ENCODE data around the gene POU2AF1.
A peak's percentile ranks its signal among the peaks of the same experiment; 100 is the strongest.
"Not testable (repeated sequence)": the region's sequence is repeated elsewhere in the genome, so short reads cannot be mapped to it uniquely, and the experiment has no call there.

Gene POU2AF1

GRCh38 chr11:111409915-111410314 is 30.8 kb upstream of the POU2AF1 start:
- no peak for DNase-seq

- DNase-seq: peak in 1 of 51 donors; percentile 1
These were observed 30.0 kb upstream of the POU2AF1 start for GRCh38 chr11:111408789-111409727.

DNA sequence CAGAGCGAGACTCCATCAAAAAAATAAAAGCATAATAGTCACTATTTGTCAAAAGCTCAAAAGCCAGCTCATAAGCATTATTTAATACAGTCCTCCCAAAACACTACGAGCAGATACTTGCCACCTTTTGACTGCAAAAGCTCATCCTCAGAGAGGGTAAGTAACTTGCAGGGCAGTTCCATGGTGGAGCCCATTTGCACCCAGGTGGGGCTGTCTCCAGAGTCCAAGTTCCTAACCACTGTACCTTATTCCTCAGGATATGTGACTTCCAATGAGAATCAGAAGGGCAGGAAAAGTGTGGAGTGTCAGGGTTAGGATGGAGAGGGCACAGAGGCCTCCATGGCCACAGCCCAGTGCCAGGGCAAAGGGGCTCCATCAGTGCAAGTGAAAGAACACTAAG is 28.6 kb upstream of the POU2AF1 start:
- DNase-seq: no peak

GRCh38 chr11:111406589-111406988 is 27.5 kb upstream of the POU2AF1 start:
- no peak for DNase-seq

DNA sequence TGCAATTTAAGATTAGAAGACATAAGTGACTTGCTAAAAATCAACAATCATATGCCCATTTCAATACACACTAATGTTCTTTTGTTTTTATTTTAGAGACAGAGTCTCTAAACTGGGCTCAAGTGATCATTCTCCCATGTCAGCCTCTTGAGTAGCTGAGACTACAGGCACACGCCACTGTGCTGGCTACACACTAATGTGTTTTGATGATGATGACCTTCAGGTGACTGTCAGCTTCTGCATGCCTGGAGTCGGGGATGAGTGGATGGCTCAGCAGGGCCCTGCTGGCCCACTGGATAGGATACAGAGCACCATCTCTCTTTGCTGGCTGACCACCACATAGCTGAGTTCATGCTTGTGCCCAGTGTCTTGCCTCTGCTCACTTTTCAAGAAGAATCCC is 27.0 kb upstream of the POU2AF1 start:
- DNase-seq: no peak

DNA sequence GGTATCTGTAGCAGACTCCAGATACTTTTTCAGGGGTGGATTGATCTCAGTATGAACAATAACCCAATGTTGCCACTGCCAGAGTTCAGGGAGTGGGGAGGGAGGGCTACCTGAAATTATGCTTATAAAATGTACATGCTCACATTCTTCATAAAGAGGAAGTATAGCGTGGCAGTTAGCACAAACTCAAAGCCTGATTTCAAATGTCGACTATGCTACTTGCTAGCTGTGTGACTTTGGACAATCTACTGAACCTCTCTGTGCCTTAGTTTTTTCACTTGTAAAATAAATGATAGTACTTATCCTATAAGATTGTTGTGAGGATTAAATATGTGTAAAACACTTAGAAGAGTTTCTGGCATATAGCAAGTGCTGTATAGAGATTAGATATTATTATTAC is 26.5 kb upstream of the POU2AF1 start:
- no peak for DNase-seq

DNA sequence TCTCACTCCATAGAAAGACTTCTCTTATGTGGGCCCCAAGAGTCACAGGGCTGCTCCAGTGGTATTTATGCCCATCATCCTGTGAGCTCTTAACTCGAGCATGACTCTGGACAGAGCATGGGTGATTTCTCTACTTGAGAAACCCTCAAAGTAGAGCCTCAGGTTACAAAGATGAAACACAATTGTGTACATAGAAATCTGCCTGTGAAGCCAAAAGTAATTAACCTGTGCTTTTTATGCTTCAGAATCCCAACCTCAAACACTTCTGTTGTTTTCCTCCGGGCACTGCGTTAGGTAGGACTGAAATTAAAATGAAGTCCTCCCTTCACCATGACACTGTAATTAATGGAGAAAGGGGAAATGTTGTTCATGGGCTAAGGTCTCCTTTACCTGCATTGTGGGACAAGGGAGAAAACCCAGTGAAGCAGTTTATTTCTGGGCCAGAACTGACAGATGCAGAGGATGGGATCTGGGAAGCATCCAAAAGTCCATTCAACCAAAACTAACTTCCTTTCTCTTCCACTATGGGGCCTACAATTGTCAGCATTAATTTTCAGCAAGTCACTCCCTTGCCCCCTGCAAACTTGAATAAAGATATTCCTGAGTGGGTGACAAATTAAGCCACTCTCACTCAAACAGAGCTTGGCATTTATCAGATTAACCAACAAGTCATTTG is 24.1 kb upstream of the POU2AF1 start:
- DNase-seq: no peak

DNA sequence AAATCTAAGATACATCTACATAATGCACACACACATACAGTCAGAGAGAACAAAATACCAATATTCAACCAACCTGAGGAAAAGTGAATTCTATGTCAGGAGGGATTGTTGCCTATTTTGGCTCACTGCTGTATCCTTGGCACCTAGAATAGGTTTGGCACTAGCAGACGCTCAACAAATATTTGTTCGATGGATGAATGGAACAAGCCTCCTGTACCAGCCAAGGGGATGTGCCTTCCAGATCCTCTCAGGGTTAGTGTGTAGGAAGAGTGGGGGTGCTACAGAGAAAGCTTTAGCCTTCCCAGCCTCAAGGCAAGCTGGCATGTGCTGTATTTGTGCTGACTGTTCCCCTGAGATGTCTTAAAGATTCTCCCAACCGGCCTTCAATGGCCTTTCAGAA is 23.3 kb upstream of the POU2AF1 start:
- DNase-seq: no peak

DNA sequence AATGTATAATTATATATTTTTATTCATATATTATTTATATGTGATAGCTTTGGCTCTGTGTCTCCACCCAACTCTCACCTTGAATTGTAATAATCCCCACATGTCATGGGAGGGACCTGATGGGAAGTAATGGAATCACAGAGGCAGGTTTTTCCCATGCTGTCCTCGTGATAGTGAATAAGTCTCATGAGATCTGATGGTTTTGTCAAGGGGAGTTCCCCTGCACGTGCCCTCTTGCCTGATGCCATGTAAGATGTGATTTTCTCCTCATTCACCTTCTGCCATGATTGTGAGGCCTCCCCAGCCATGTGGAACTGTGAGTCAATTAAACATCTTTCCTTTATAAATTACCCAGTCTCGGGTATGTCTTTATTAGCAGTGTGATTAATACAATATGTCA is 22.9 kb upstream of the POU2AF1 start:
- DNase-seq: not testable (repeated sequence)

DNA sequence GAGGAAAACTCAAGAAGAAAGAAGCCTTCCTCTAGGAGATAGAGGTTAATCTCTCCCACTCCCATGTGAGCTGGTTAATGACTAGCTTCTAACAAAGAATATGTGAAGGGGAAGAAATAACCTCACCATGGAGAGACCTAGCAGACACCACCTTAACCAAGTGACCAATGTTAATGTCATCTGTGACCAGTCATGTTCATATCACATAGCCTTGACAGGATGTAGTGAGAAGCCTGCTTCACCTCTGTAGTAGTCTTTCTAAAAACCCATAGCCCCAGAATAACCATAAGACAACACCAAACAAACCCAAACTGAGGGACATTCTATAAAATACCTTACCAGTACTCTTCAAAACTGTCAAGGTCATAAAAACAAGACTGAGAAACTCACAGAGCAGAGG is 21.5 kb upstream of the POU2AF1 start:
- no peak for DNase-seq

DNA sequence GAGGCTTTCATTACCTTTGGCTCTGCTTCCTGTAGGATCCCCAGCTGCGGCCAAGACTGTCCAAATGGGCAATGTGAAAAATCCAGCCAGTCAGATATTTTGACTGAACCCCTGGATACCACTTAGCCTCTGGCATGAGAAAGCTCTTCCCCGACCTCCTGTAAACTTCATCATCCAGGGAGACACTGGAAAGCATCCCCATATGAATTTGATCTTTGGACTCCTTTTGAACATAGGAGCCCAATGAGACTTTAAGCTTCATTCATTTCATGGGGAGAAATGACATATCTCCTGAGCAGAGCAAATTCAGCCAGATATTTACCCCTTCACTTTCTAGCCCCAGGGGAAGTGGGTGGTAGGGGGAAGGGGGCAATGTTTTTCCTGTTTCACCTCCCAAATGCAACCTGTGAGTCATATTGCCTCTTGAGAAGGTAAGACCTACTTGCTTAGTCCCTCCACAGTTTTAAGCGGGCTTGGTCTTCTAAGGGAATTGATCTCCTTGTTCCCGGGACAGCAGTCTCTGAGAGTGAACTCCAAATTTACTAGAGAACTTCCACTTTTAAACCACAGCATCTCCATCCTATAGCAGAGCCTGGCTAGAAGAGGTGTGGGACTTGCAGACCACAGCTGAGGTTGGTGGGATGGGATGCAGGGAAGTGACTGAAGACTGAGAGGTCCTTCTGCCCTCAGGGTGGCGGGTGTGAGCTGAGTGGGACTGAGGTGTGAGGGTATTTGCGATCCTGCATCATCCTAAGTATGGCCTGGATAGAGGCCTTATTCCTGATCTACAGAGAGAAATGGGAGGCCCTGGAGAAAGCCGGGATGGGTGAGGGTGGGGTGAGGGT is 20.3 kb upstream of the POU2AF1 start:
- no peak for DNase-seq

DNA sequence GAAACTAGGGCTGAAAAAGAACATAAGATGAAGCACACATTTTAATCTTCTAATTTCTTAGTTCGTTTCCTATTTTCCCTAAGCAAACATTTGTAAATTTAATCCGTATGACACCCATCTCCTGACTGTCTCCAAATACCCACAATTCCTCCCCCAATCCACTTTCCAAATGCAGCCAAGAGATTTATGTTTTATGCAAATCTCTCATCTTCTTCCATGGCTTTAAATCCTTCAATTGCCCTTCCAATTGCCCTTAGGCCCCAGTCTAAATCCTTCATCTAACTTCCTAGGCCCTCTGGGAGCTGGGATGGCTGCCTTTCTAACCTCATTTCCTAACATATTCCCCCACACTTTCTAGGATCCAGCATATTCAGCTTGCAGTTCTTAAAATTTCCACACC is 18.0 kb upstream of the POU2AF1 start:
- no peak for DNase-seq

- no peak for DNase-seq
These were observed 16.7 kb upstream of the POU2AF1 start for GRCh38 chr11:111395749-111396148.

GRCh38 chr11:111395081-111395480 is 16.0 kb upstream of the POU2AF1 start:
- DNase-seq: no peak

GRCh38 chr11:111394147-111394546 is 15.1 kb upstream of the POU2AF1 start:
- not testable (repeated sequence) for DNase-seq

DNA sequence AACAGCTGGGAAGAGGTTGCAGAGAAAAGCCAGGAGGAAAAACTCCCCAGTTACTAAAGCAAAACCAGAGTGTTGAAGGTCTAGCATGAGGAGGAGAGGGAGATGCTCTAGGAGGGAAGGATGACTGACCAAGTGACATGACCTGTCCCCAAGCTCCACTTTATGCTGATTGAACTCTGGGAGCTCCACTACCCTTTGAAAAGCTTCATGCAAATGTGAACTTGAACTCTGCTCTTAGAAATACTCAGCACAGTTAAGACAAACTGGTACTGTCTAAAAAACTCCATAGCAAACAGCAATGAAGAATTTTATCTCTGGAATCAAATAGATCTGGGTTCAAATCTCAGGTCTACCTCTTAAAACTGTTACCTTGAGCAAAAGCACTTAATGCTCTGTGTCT is 14.5 kb upstream of the POU2AF1 start:
- DNase-seq: no peak

GRCh38 chr11:111393096-111393495 is 14.0 kb upstream of the POU2AF1 start:
- DNase-seq: no peak

- DNase-seq: no peak
These were observed 13.5 kb upstream of the POU2AF1 start for GRCh38 chr11:111392552-111392951.

- no peak for DNase-seq
These were observed 12.5 kb upstream of the POU2AF1 start for GRCh38 chr11:111391328-111392124.

GRCh38 chr11:111388842-111389241 is 9.8 kb upstream of the POU2AF1 start:
- no peak for DNase-seq

- no peak for DNase-seq
These were observed 9.3 kb upstream of the POU2AF1 start for GRCh38 chr11:111388420-111388819.
